ENCODE results near the gene UBD.

GRCh38 chr6:29598172-29598747 is 38.7 kb upstream of the UBD start:
- TF ChIP-seq CTCF (conservative IDR thresholded peaks at IDR 0.05; ENCODE audit: low read depth, low read length) (no peak), EZH2 (IDR thresholded peaks at IDR 0.05; ENCODE audit: low read length, unreplicated experiment) (no peak), EZH2phosphoT487 (IDR thresholded peaks at IDR 0.05; ENCODE audit: borderline replicate concordance, low read length) (no peak)

All from PC-3 (cell line).